Nephron progenitor cell (in vitro differentiated cells): Measurements from ENCODE around the gene LDLRAD4.

Source experiments
- DNase-seq: peaks from one replicate; pipeline ENCODE4 v3.0.0; 2021
- H3K27ac Mint-ChIP-seq: 2 replicates; pipeline ENCODE4 v1.8.0; 2021; ENCODE audit warnings: mild to moderate bottlenecking, moderate library complexity, mixed read lengths
- H3K27me3 Mint-ChIP-seq: 2 replicates; pipeline ENCODE4 v1.8.0; 2021; ENCODE audit warnings: mild to moderate bottlenecking, low read depth, mixed read lengths; ENCODE audit not compliant: poor library complexity
- H3K36me3 Mint-ChIP-seq: 2 replicates; pipeline ENCODE4 v1.8.0; 2021; ENCODE audit warnings: low read depth, mixed read lengths
- H3K4me1 Mint-ChIP-seq: 2 replicates; pipeline ENCODE4 v1.8.0; 2021; ENCODE audit warnings: mixed read lengths
- H3K4me3 Mint-ChIP-seq: 2 replicates; pipeline ENCODE4 v1.8.0; 2021; ENCODE audit warnings: mild to moderate bottlenecking, moderate library complexity, mixed read lengths
- H3K9me3 Mint-ChIP-seq: 2 replicates; pipeline ENCODE4 v1.8.0; 2021; ENCODE audit warnings: mild to moderate bottlenecking, moderate library complexity, mixed read lengths
- TF ChIP-seq, protein P1 (sequence below): fragments of 200-600 bp; sonication (generic); IDR thresholded peaks from 2 replicates; pipeline ENCODE4 v1.5.0; 2021; ENCODE audit warnings: antibody characterized with exemption

LDLRAD4 gene

DNA sequence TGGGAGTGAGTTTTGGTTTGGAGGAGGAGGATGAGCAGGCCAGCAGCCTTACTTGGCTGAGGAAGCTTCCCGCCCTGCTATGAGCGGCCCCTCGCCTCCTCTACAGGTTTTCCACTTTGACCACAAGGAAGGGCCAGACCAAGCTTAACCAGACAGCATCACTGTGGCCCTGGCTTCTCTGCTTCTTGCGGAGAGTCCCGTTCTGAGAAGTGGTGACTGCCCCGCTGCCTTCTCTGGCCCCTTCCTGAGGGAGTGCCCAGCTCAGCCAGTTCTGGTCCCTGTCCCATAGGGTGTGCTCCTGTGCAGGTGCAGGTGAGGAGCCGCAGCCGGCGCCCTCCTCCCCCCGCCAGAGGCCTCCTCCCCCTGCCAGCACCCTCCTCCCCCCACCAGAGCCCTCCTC is 406.8 kb downstream of the LDLRAD4 start:
- peaks cover 11% of the 10 kb centered on the region for H3K4me1 Mint-ChIP-seq
- H3K4me3 Mint-ChIP-seq = no peak overlapping the region
- peak overlapping the region; percentile 4 for H3K27ac Mint-ChIP-seq
- no peak for DNase-seq
- H3K9me3 Mint-ChIP-seq = no peaks in the 10 kb centered on the region
- TF ChIP-seq, protein P1, sequence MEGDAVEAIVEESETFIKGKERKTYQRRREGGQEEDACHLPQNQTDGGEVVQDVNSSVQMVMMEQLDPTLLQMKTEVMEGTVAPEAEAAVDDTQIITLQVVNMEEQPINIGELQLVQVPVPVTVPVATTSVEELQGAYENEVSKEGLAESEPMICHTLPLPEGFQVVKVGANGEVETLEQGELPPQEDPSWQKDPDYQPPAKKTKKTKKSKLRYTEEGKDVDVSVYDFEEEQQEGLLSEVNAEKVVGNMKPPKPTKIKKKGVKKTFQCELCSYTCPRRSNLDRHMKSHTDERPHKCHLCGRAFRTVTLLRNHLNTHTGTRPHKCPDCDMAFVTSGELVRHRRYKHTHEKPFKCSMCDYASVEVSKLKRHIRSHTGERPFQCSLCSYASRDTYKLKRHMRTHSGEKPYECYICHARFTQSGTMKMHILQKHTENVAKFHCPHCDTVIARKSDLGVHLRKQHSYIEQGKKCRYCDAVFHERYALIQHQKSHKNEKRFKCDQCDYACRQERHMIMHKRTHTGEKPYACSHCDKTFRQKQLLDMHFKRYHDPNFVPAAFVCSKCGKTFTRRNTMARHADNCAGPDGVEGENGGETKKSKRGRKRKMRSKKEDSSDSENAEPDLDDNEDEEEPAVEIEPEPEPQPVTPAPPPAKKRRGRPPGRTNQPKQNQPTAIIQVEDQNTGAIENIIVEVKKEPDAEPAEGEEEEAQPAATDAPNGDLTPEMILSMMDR = no peak
- no peaks in the 10 kb centered on the region for H3K36me3 Mint-ChIP-seq
- peaks cover 41% of the 10 kb centered on the region for H3K27me3 Mint-ChIP-seq

DNA sequence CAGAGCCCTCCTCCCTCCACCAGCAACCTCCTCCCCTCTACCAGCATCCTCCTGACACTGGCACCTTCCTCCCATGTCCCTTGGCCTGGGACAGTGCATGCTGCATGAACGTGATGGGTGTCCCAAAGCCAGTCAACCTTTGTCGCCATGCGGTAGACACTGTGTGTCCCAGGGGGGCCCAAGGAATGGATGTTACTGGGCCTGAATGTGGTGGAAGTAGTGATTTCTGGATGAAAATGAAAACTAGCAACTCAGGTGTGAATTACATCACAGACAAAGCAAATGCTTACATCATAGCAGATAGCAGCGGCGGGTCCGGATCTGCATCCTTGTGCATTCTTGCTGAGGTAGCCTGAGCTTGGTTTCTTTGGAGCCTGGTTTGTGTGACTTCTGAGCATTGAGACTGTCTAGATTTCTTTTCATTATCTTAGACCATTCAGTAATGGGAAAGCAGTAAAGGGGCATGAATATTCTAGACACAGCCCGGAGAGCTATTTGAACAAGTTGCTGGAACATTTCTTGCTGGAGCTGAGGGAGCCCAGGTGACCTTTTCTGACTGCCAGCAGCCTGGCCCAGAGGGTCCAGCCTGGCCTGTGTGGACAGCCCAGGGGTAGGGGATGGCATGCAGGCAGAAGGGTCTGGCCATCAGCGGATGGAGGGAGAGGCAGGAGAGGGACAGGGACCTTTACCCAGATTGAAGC is 407.4 kb downstream of the LDLRAD4 start:
- Mint-ChIP-seq H3K4me3 (no peak overlapping the region), H3K36me3 (no peaks in the 10 kb centered on the region), H3K9me3 (no peaks in the 10 kb centered on the region), H3K27me3 (peaks cover 41% of the 10 kb centered on the region), H3K27ac (no peak overlapping the region), H3K4me1 (peaks cover 6% of the 10 kb centered on the region)
- DNase-seq = no peak
- TF ChIP-seq, protein P1 = no peak

DNA sequence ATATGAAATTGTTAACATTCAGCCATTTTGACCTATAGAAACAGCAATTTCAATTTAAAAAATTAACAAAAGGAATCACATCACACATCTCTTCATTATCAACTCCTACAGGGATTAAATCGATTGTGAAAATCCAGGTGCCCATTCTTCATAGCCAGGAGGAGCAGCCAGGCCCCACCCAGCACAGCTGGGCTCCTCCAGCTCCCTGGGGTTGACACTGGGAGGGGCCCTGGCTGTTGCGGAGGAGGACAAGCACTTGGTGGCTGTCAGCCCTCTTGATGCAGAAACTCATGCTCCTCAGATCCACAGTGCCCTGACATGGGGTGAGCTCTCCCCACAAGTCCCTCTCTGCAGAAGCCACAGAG is 408.0 kb downstream of the LDLRAD4 start:
- no peaks in the 10 kb centered on the region for H3K36me3 Mint-ChIP-seq
- H3K27me3 Mint-ChIP-seq = peaks cover 41% of the 10 kb centered on the region

DNA sequence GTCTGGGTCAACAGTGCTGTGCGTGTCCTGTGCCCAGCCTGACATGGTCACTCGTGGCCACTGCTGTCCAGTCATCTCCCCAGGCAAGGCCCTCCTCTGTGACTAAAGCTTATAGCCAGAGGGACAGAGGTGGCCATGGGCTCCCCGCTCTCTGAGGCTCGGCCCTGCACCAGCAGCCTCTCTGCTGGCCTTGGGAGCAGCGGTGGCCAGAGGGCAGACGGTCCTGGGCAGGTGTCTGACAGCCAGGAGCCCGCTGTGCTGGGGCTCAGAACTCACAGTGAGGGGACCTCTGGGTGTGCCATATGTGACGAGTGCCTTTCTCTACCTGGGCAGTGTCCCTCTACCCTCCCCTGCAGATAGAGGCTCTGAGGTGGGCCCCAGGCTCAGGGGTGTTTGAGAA is 409.1 kb downstream of the LDLRAD4 start:
- H3K4me1 Mint-ChIP-seq = peaks cover 6% of the 10 kb centered on the region
- no peak overlapping the region for H3K4me3 Mint-ChIP-seq
- no peaks in the 10 kb centered on the region for H3K9me3 Mint-ChIP-seq
- DNase-seq = no peak
- TF ChIP-seq, protein P1 = no peak
- H3K36me3 Mint-ChIP-seq = no peaks in the 10 kb centered on the region
- H3K27me3 Mint-ChIP-seq = peaks cover 37% of the 10 kb centered on the region
- no peak overlapping the region for H3K27ac Mint-ChIP-seq

More for the DNA sequence above, 408.0 kb downstream of the LDLRAD4 start:
- H3K9me3 Mint-ChIP-seq = no peaks in the 10 kb centered on the region
- no peak overlapping the region for H3K4me3 Mint-ChIP-seq
- peaks cover 6% of the 10 kb centered on the region for H3K4me1 Mint-ChIP-seq
- no peak overlapping the region for H3K27ac Mint-ChIP-seq
- TF ChIP-seq, protein P1 = no peak
- no peak for DNase-seq

DNA sequence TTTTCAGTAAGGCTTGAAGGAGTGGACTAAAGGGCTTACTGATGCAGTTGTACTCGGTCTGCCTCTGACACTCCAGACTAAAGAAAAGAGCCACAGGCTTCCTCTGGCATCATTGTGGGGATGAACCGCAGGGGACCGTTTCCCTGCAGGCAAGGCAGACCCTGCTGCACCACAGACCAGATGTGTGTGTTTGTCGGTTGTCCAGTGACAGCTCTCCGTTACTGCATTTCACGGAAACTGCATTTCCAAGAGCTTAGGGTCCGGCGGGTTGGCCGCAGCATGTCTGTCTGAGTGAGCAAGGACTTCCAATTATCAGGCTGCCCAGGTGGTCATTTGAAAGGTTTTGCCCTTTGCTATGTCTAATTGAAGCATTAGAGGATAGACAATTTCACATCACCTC is 409.7 kb downstream of the LDLRAD4 start:
- DNase-seq = no peak
- Mint-ChIP-seq H3K4me3 (no peak overlapping the region), H3K4me1 (peaks cover 6% of the 10 kb centered on the region)

More for the DNA sequence above, 409.7 kb downstream of the LDLRAD4 start:
- H3K27me3 Mint-ChIP-seq = peaks cover 33% of the 10 kb centered on the region
- no peaks in the 10 kb centered on the region for H3K36me3 Mint-ChIP-seq
- H3K9me3 Mint-ChIP-seq = no peaks in the 10 kb centered on the region
- TF ChIP-seq, protein P1 = no peak
- H3K27ac Mint-ChIP-seq = no peak overlapping the region
